ENCODE data around the gene KRT36.

GRCh38 chr17:41475421-41475820, 14.3 kb downstream of the KRT36 start:
- TF ChIP-seq EZH2phosphoT487 (IDR thresholded peaks at IDR 0.05; ENCODE audit: borderline replicate concordance) (no peak), CTCF (conservative IDR thresholded peaks at IDR 0.05; ENCODE audit: low read length) (no peak)

All from Loucy (cell line).